ENCODE results near the gene PRKAG1. TPM values are rescaled to one million over a fixed set of nuclear protein-coding genes. Genes with fewer than 3 reads are reported as not detected.

Gene PRKAG1
- total RNA-seq, 2 donors from 2014 or later, result 53.9 to 55.4 TPM

DNA sequence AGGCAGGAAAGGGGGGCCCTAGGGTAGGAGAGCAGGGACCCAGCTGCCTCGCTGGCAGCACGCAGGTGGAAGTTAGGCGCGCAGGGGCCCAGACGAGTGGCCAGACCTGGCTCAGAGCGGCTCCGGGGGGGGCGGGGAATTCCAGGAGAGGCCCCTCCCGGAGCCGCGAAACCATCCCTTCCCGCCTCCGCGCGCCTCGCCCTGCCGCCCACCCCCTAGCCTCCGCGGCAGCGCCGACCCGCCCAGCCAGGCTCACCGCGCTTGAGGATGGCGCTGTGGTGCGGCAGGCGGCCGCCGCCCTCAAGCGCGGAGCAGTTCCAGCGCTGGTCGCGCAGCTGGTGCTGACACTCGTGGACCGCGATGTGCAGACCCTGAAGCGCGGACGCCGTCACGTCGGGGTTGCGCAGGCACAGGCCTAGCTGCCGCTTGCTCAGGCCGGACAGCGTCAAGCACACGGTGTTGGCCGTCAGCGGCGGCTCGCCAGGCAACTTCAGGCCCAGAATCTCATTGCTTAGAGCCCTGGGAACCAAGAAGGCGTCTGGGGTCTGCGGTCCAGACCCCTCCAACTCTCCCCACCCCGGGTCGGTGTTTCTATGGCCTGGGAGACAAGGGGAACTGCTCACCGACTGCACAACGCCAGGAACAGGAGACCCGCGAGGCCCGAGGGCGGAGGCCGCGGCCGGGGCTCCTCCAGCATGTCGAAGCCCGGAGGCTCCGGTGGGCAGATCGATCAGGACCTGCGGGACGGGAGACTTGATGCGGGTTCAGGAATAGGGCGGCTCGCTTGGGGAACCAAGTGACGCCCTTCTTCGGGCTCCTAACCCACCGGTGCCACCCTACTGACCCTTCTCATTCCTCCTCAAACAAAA, 48.5 kb downstream of the PRKAG1 start:
- no peak overlapping the region for H3K27ac ChIP-seq
- intact Hi-C loops (cut with DNase I), result no loop called here
- H3K4me3 ChIP-seq, result no peak overlapping the region
- TF ChIP-seq, protein P1, sequence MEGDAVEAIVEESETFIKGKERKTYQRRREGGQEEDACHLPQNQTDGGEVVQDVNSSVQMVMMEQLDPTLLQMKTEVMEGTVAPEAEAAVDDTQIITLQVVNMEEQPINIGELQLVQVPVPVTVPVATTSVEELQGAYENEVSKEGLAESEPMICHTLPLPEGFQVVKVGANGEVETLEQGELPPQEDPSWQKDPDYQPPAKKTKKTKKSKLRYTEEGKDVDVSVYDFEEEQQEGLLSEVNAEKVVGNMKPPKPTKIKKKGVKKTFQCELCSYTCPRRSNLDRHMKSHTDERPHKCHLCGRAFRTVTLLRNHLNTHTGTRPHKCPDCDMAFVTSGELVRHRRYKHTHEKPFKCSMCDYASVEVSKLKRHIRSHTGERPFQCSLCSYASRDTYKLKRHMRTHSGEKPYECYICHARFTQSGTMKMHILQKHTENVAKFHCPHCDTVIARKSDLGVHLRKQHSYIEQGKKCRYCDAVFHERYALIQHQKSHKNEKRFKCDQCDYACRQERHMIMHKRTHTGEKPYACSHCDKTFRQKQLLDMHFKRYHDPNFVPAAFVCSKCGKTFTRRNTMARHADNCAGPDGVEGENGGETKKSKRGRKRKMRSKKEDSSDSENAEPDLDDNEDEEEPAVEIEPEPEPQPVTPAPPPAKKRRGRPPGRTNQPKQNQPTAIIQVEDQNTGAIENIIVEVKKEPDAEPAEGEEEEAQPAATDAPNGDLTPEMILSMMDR (IDR thresholded peaks at IDR 0.05), result no peak
- no peak for TF ChIP-seq POLR2AphosphoS5 (IDR thresholded peaks at IDR 0.05)
- TF ChIP-seq POLR2A (IDR thresholded peaks at IDR 0.05), result no peak
- DNase-seq (ENCODE audit: low spot score), result no peak
- H3K4me1 ChIP-seq (replicated peaks), result no peaks in the 10 kb centered on the region
- H3K9me3 ChIP-seq, result no peaks in the 10 kb centered on the region
- WGBS, result 18% methylated on average over 51 of the region's 77 CpGs
- H3K36me3 ChIP-seq, result no peaks in the 10 kb centered on the region
- peaks cover 20% of the 10 kb centered on the region for H3K27me3 ChIP-seq (replicated peaks; ENCODE audit: insufficient read depth)

DNA sequence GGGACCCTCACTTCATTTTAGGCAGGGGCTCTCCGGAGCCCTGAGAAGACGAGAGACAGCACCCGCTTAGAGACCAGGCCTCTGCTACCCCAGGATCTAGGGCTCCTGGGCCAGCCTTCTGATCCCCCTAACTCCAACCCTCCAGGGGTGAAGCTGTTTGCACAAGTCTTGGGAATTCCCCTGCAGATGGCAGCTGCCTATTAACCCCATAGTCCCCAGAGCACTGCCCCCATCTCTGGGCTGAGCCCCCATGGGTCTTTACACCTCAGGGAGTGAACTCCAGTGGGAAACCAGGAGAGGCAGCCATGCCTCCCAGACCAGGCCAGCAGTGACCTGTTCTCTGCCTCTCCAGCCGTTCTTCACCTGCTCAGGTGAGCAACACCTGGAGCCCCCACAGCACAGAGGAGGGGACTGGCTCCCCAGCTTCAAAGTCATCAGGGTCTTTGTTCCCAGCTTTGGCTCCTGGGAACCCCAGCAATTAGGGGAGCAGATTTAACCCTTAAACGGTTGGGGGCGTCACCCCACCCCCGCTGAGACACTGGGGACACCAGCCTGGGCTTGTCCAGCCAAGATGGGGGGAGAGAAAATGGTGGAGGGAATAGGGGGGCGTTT, 49.3 kb downstream of the PRKAG1 start:
- no peak overlapping the region for H3K4me3 ChIP-seq
- no peak for DNase-seq (ENCODE audit: low spot score)
- 48% methylated on average over 8 of the region's 8 CpGs for WGBS
- H3K27ac ChIP-seq, result no peak overlapping the region
- no peaks in the 10 kb centered on the region for H3K9me3 ChIP-seq
- H3K36me3 ChIP-seq, result no peaks in the 10 kb centered on the region
- no peak for TF ChIP-seq POLR2A (IDR thresholded peaks at IDR 0.05)
- TF ChIP-seq, protein P1 (IDR thresholded peaks at IDR 0.05), result no peak
- TF ChIP-seq POLR2AphosphoS5 (IDR thresholded peaks at IDR 0.05), result no peak
- H3K4me1 ChIP-seq (replicated peaks), result no peaks in the 10 kb centered on the region
- peaks cover 17% of the 10 kb centered on the region for H3K27me3 ChIP-seq (replicated peaks; ENCODE audit: insufficient read depth)
- intact Hi-C loops (cut with DNase I), result no loop called here

DNA sequence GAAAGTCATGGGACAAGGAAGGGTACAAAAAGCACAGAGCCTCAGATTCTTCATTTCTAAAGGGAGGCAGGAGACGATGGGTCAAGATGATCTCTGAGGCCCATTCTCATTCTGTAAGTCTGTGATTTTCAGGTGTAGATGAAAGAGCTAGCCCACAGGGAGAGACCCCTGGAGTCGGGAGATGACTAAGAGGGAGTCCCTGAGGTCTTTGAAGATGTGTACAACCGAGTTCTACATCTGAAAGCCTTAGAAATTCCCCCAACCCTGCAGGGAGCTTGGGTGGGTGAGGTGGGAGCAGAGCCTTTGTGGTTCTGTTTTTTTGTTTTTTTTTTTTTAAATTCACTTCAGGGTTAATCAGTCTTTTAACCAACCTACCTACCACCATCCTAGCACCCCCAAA, 50.1 kb downstream of the PRKAG1 start:
- intact Hi-C loops (cut with DNase I), result no loop called here
- no peaks in the 10 kb centered on the region for H3K4me1 ChIP-seq (replicated peaks)
- H3K27me3 ChIP-seq (replicated peaks; ENCODE audit: insufficient read depth), result peaks cover 16% of the 10 kb centered on the region
- H3K27ac ChIP-seq, result no peak overlapping the region
- H3K4me3 ChIP-seq, result no peak overlapping the region
- no peaks in the 10 kb centered on the region for H3K9me3 ChIP-seq
- 80% methylated on average over 3 of the region's 3 CpGs for WGBS
- H3K36me3 ChIP-seq, result no peaks in the 10 kb centered on the region
- no peak for TF ChIP-seq POLR2A (IDR thresholded peaks at IDR 0.05)
- TF ChIP-seq POLR2AphosphoS5 (IDR thresholded peaks at IDR 0.05), result no peak
- TF ChIP-seq, protein P1 (IDR thresholded peaks at IDR 0.05), result no peak
- DNase-seq (ENCODE audit: low spot score), result no peak

DNA sequence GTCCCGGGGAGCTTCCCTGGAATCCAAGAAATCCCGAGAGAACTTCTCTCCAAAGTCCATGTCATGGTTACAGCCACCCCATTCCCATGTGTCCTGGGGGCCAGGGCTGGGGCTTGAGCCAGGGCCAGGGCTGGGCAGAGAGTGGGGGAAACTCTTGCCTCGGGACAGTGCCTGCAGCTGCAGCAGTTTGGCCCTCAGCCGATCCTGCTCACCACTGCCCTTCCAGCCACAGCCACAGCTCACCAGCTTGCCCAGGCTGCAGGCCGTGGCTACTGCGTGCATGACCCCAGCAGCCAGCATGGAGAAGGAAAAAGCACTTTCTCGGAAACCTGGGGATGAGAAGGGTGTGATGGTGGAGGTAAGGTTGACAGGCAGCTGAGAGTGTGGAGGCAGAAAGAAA, 50.6 kb downstream of the PRKAG1 start:
- Histone ChIP-seq H3K4me3 (no peak overlapping the region), H3K36me3 (no peaks in the 10 kb centered on the region), H3K9me3 (no peaks in the 10 kb centered on the region), H3K27ac (no peak overlapping the region), H3K4me1 (replicated peaks) (no peaks in the 10 kb centered on the region), H3K27me3 (replicated peaks; ENCODE audit: insufficient read depth) (peaks cover 15% of the 10 kb centered on the region)
- intact Hi-C loops (cut with DNase I), result no loop called here
- 87% methylated on average over 7 of the region's 7 CpGs for WGBS
- TF ChIP-seq POLR2A (IDR thresholded peaks at IDR 0.05), result no peak
- TF ChIP-seq, protein P1 (IDR thresholded peaks at IDR 0.05), result no peak
- TF ChIP-seq POLR2AphosphoS5 (IDR thresholded peaks at IDR 0.05), result no peak
- DNase-seq (ENCODE audit: low spot score), result no peak
